ENCODE data around the gene TMEM203. TPM values are rescaled to one million over a fixed set of nuclear protein-coding genes. Genes with fewer than 3 reads are reported as not detected.

The TMEM203 gene
- total RNA-seq, 2 donors from 2014 or later, result 34.0 to 39.5 TPM

DNA sequence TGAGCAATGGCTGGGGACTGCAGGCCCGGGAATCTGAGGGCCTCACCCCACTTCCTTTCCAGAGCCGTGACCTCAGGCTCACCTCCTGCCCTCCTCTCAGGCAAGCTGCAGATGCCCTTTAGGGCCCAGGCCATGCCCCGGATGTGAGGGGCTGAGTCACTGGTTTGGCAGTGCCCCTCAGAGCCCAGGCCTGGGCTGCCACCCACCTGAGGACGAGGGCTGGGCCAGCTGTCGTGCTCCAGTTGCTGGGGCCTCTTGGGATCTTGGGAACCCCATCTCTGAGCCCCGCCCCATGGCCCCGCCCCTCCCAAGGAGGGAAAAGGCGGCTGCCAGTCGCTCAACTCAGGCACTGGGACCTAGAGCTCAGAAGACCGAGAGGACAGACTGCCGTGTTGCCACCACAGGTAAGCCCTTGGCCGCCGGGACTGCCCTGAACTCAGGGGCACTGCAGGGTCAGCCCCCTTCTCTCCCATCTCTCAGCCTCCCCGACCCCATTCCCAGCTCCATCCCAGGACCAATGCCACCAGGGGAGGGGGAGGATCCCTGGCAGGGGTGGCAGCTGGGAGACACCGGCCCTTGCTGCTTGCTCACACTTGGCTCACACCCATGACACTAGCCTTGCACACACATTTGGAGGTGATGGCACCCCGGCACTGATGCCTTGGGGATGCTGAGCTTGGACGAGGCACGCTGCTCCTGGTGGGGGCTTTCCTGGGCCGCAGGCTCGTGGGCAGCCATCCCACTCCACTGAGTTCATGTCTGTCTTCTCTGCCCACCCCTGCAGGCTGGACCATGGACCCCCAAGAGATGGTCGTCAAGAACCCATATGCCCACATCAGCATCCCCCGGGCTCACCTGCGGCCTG lies 19.6 kb upstream of the TMEM203 start, which contains the start of gene CYSRT1:
Gene CYSRT1 (plus strand): TSS at position 345 of the 865 bp plus-strand sequence. CDS start 448 bp downstream, at position 793.
- no peak for DNase-seq
- Histone ChIP-seq H3K27me3 (ENCODE audit: control insufficient read depth, insufficient read depth, low read length, poor library complexity, severe bottlenecking) (no peaks in the 10 kb centered on the region), H3K4me3 (ENCODE audit: low read length) (peak within 1 kb of the TSS; percentile 89), H3K4me1 (ENCODE audit: control insufficient read depth, insufficient read depth, low read length) (peaks cover 4% of the 10 kb centered on the region), H3K9ac (ENCODE audit: extremely low read depth, low read length, poor library complexity, severe bottlenecking) (peak within 1 kb of the TSS; percentile 73), H3K36me3 (ENCODE audit: control insufficient read depth, insufficient read depth, low read length) (no peaks in the 10 kb centered on the region), H3K9me3 (ENCODE audit: control insufficient read depth, low read length) (no peaks in the 10 kb centered on the region), H3K27ac (ENCODE audit: low read depth, low read length) (no peak within 1 kb of the TSS)
- 78 to 84% methylated on average over 8 to 23 of the region's 23 CpGs for WGBS, 2 experiments (ENCODE audit: insufficient coverage in 1 of 2, insufficient read length in 1 of 2)
- Mint-ChIP-seq H3K4me3 (peak within 1 kb of the TSS; percentile 61), H3K27me3 (ENCODE audit: insufficient read depth) (no peaks in the 10 kb centered on the region), H3K9me3 (no peaks in the 10 kb centered on the region), H3K36me3 (ENCODE audit: low read depth) (no peaks in the 10 kb centered on the region), H3K27ac (no peak within 1 kb of the TSS), H3K4me1 (peaks cover 2% of the 10 kb centered on the region)
- TF ChIP-seq, protein P1, sequence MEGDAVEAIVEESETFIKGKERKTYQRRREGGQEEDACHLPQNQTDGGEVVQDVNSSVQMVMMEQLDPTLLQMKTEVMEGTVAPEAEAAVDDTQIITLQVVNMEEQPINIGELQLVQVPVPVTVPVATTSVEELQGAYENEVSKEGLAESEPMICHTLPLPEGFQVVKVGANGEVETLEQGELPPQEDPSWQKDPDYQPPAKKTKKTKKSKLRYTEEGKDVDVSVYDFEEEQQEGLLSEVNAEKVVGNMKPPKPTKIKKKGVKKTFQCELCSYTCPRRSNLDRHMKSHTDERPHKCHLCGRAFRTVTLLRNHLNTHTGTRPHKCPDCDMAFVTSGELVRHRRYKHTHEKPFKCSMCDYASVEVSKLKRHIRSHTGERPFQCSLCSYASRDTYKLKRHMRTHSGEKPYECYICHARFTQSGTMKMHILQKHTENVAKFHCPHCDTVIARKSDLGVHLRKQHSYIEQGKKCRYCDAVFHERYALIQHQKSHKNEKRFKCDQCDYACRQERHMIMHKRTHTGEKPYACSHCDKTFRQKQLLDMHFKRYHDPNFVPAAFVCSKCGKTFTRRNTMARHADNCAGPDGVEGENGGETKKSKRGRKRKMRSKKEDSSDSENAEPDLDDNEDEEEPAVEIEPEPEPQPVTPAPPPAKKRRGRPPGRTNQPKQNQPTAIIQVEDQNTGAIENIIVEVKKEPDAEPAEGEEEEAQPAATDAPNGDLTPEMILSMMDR (conservative IDR thresholded peaks at IDR 0.05), result no peak

DNA sequence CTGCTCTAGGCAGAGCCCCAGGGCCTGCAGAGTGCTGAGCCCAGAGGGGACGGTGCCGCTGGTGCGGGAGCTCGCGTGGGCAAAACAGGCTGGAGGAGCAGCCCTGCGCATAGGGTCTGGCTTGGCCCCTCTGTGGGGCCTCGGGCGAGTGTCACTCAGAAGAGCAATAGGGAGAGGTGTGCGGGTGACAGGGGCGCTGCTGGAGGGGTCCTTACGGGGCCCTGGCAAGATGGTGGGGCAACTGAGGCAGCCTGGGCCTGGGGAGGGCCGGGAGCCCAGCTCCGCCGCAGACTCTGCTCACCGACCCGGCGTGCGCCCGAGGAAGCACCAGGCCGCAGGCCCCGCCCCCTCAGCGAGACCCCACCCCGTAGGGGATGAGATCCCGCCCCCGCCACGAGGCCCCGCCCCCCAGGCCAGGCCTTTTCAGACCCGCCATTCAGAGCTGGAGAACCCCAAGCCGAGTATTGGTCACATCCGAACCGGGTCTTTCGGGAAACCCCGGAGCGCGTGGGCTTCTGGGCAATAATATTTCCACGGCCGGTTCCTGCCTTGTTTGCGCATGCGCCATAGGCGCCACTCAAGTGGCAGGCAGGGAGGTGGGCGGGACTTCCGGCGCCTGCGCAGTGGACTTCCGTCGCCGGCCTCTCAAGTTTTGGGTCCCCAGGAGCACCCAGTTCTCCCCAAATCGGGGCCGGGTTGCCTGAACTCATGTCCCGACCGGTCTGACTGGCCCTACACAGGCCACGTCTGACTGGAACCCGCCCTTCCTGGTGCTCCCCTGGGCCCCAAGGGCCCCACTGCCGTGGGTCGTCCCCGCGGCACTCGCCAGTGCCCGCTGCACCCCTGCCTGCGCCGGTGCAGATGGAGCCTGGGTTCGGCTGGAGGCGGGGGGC lies 17.9 kb upstream of the TMEM203 start:
- no peaks in the 10 kb centered on the region for H3K27me3 Mint-ChIP-seq (ENCODE audit: insufficient read depth)
- peaks cover 3% of the 10 kb centered on the region for H3K36me3 Mint-ChIP-seq (ENCODE audit: low read depth)
- no peaks in the 10 kb centered on the region for H3K27me3 ChIP-seq (ENCODE audit: control insufficient read depth, insufficient read depth, low read length, poor library complexity, severe bottlenecking)
- 1 to 3% methylated on average over 32 to 63 of the region's 63 CpGs for WGBS, 2 experiments (ENCODE audit: insufficient coverage in 1 of 2, insufficient read length in 1 of 2)
- peak overlapping the region; percentile 89 for H3K4me3 ChIP-seq (ENCODE audit: low read length)
- TF ChIP-seq, protein P1 (conservative IDR thresholded peaks at IDR 0.05), result no peak
- no peak overlapping the region for H3K27ac ChIP-seq (ENCODE audit: low read depth, low read length)
- H3K36me3 ChIP-seq (ENCODE audit: control insufficient read depth, insufficient read depth, low read length), result no peaks in the 10 kb centered on the region
- peak overlapping the region; percentile 73 for H3K9ac ChIP-seq (ENCODE audit: extremely low read depth, low read length, poor library complexity, severe bottlenecking)
- peak; percentile 99 for DNase-seq
- peaks cover 12% of the 10 kb centered on the region for H3K4me1 Mint-ChIP-seq
- H3K4me1 ChIP-seq (ENCODE audit: control insufficient read depth, insufficient read depth, low read length), result peaks cover 13% of the 10 kb centered on the region
- H3K9me3 ChIP-seq (ENCODE audit: control insufficient read depth, low read length), result no peaks in the 10 kb centered on the region
- H3K27ac Mint-ChIP-seq, result peak overlapping the region; percentile 48
- H3K9me3 Mint-ChIP-seq, result no peaks in the 10 kb centered on the region
- H3K4me3 Mint-ChIP-seq, result peak overlapping the region; percentile 61
